H1 (cell line): ENCODE results near the gene ROR1. TPM values are rescaled to one million over a fixed set of nuclear protein-coding genes. Genes with fewer than 3 reads are reported as not detected.

Experiments
- CTCF ChIA-PET: fragments of 300-600 bp; sonication (Branson Sonifier 250); formaldehyde crosslinking; loops from one replicate; lab custom pipeline; 2021; ENCODE audit not compliant: partially characterized antibody; lab: Charles Lee
- POLR2A ChIA-PET: fragments of 300-600 bp; sonication (Branson Sonifier 250); formaldehyde crosslinking; loops from one replicate; lab custom pipeline; 2021; ENCODE audit warnings: inconsistent platforms; ENCODE audit not compliant: partially characterized antibody; lab: Charles Lee
- DNase-seq, 2 experiments: peaks; one replicate each; pipeline versions ENCODE4 v3.0.0 to v3.0.0-alpha.2; 2010 to 2022; ENCODE audit warnings: low spot score in 2 of 2, low read depth in 1 of 2, mixed read lengths in 1 of 2
- FAIRE-seq: peaks from 2 replicates; lab custom pipeline; 2011; peaks lifted over from hg19 to GRCh38; lab: Jason Lieb, UNC
- H2AFZ ChIP-seq: 2 replicates; pipeline ENCODE4 v1.8.1; 2012; ENCODE audit warnings: low read length, inconsistent platforms
- H2AK5ac ChIP-seq: 2 replicates; pipeline ENCODE4 v1.6.1; 2013; ENCODE audit warnings: low read depth, low read length
- H2BK120ac ChIP-seq: replicated peaks from 2 replicates; pipeline ENCODE3; 2013; ENCODE audit warnings: low read depth, low read length, inconsistent platforms
- H2BK12ac ChIP-seq: 2 replicates; pipeline ENCODE4 v1.6.1; 2013; ENCODE audit warnings: low read depth, low read length
- H2BK15ac ChIP-seq: 2 replicates; pipeline ENCODE4 v1.6.1; 2013; ENCODE audit warnings: low read length
- H2BK20ac ChIP-seq: 2 replicates; pipeline ENCODE4 v1.6.1; 2013; ENCODE audit warnings: low read length
- H2BK5ac ChIP-seq: 2 replicates; pipeline ENCODE4 v1.6.1; 2013; ENCODE audit warnings: low read depth, low read length
- H3K14ac ChIP-seq: 2 replicates; pipeline ENCODE4 v1.6.1; 2013; ENCODE audit warnings: inconsistent platforms; ENCODE audit not compliant: insufficient read length
- H3K18ac ChIP-seq: 2 replicates; pipeline ENCODE4 v1.6.1; 2013; ENCODE audit warnings: low read length; ENCODE audit errors: extremely low read depth
- H3K23ac ChIP-seq: 2 replicates; pipeline ENCODE4 v1.6.1; 2013; ENCODE audit warnings: inconsistent platforms; ENCODE audit not compliant: insufficient read length
- H3K23me2 ChIP-seq: 2 replicates; pipeline ENCODE4 v1.6.1; 2013; ENCODE audit warnings: low read depth, low read length
- H3K27ac ChIP-seq: 2 replicates; pipeline ENCODE4 v1.6.1; 2011; ENCODE audit warnings: low read depth, low read length, inconsistent platforms
- H3K27me3 ChIP-seq, 4 experiments: replicated peaks in 1 of 4; 1 replicate in 1 of 4; 2 replicates in 3 of 4; pipeline versions ENCODE4 v1.6.1 to v1.8.1; 2011 to 2013; ENCODE audit warnings: low read length in 3 of 4, mild to moderate bottlenecking in 3 of 4, inconsistent platforms in 2 of 4, mixed read lengths in 2 of 4, moderate library complexity in 1 of 4; ENCODE audit not compliant: control insufficient read depth in 3 of 4, insufficient read depth in 3 of 4; ENCODE audit errors: extremely low read depth in 1 of 4
- H3K36me3 ChIP-seq, 4 experiments: 2 replicates each; pipeline versions ENCODE4 v1.6.1 to v1.8.1; 2011 to 2013; ENCODE audit warnings: mild to moderate bottlenecking in 4 of 4, low read length in 3 of 4, moderate library complexity in 2 of 4, control low read depth in 1 of 4, inconsistent platforms in 1 of 4; ENCODE audit not compliant: insufficient read depth in 4 of 4, control insufficient read depth in 2 of 4
- H3K4ac ChIP-seq: replicated peaks from 2 replicates; pipeline ENCODE3; 2013; ENCODE audit warnings: low read length, low read depth, mixed read lengths, inconsistent platforms; ENCODE audit not compliant: insufficient read length
- H3K4me1 ChIP-seq, 4 experiments: replicated peaks in 1 of 4; 1 replicate in 1 of 4; 2 replicates in 3 of 4; pipeline versions ENCODE4 v1.6.1 to v1.8.1; 2011 to 2013; ENCODE audit warnings: low read length in 3 of 4, inconsistent platforms in 2 of 4, mixed read lengths in 1 of 4; ENCODE audit not compliant: insufficient read depth in 4 of 4, control insufficient read depth in 3 of 4
- H3K4me2 ChIP-seq, 2 experiments: 2 replicates each; pipeline versions ENCODE4 v1.6.1 to v1.8.1; 2011 to 2013; ENCODE audit warnings: low read depth in 2 of 2, low read length in 2 of 2, control low read depth in 1 of 2, inconsistent platforms in 1 of 2, mild to moderate bottlenecking in 1 of 2; ENCODE audit not compliant: insufficient read depth in 1 of 2
- H3K4me3 ChIP-seq, 4 experiments: fragments of 200-600, 300-600 bp in 1 of 4; sonication (generic), shearing (Covaris generic), sonication (Bioruptor Twin) in 1 of 4; 2 replicates each; pipeline versions ENCODE4 v1.5.1 to v1.8.1; 2011 to 2016; ENCODE audit warnings: low read length in 4 of 4, low read depth in 3 of 4, control low read depth in 2 of 4, inconsistent platforms in 2 of 4, mild to moderate bottlenecking in 2 of 4, mixed read lengths in 1 of 4, moderate library complexity in 1 of 4; ENCODE audit not compliant: insufficient read depth in 2 of 4; ENCODE audit errors: extremely low read depth in 1 of 4
- H3K56ac ChIP-seq: replicated peaks from 2 replicates; pipeline ENCODE3; 2013; ENCODE audit warnings: low read depth, mild to moderate bottlenecking, mixed read lengths, low read length, inconsistent platforms; ENCODE audit not compliant: insufficient read length
- H3K79me1 ChIP-seq: 2 replicates; pipeline ENCODE4 v1.6.1; 2013; ENCODE audit warnings: low read depth, low read length, control low read depth
- H3K79me2 ChIP-seq, 2 experiments: 2 replicates each; pipeline versions ENCODE4 v1.6.1 to v1.8.1; 2012 to 2013; ENCODE audit warnings: low read length in 2 of 2, mild to moderate bottlenecking in 2 of 2, inconsistent platforms in 1 of 2; ENCODE audit not compliant: insufficient read depth in 2 of 2, control insufficient read depth in 1 of 2
- H3K9ac ChIP-seq, 4 experiments: replicated peaks in 1 of 4; 1 replicate in 1 of 4; 2 replicates in 3 of 4; pipeline versions ENCODE4 v1.6.1 to v1.8.1; 2011 to 2013; ENCODE audit warnings: low read depth in 3 of 4, low read length in 3 of 4, control low read depth in 2 of 4, mild to moderate bottlenecking in 2 of 4, moderate library complexity in 2 of 4, inconsistent platforms in 1 of 4; ENCODE audit errors: extremely low read depth in 1 of 4
- H3K9me3 ChIP-seq, 2 experiments: 2 replicates each; pipeline versions ENCODE4 v1.6.1 to v1.8.1; 2012 to 2013; ENCODE audit warnings: mild to moderate bottlenecking in 2 of 2, moderate library complexity in 2 of 2, control low read depth in 1 of 2, inconsistent platforms in 1 of 2, low read depth in 1 of 2, low read length in 1 of 2, mixed read lengths in 1 of 2; ENCODE audit not compliant: insufficient read depth in 2 of 2
- H4K20me1 ChIP-seq, 2 experiments: replicated peaks in 1 of 2; 2 replicates each; pipeline versions ENCODE3 to v1.8.1; 2011 to 2013; ENCODE audit warnings: inconsistent platforms in 2 of 2, low read length in 2 of 2, mild to moderate bottlenecking in 1 of 2; ENCODE audit not compliant: insufficient read depth in 2 of 2, control insufficient read depth in 1 of 2
- H4K5ac ChIP-seq: 2 replicates; pipeline ENCODE4 v1.6.1; 2013; ENCODE audit warnings: low read length, low read depth, mixed read lengths, inconsistent platforms; ENCODE audit not compliant: insufficient read length
- H4K8ac ChIP-seq: 2 replicates; pipeline ENCODE4 v1.8.0; 2013; ENCODE audit warnings: mild to moderate bottlenecking, moderate library complexity, low read length, inconsistent platforms; ENCODE audit not compliant: insufficient read depth; ENCODE audit errors: extremely low read depth
- H4K91ac ChIP-seq: replicated peaks from 2 replicates; pipeline ENCODE3; 2013; ENCODE audit warnings: low read length, mixed read lengths, inconsistent platforms; ENCODE audit not compliant: insufficient read length
- BCL11A ChIP-seq, 2 experiments: IDR thresholded peaks; one replicate each; pipeline ENCODE4 v1.6.1; 2011; ENCODE audit warnings: low read depth in 2 of 2, low read length in 2 of 2, mild to moderate bottlenecking in 2 of 2
- CEBPB ChIP-seq: IDR thresholded peaks from 2 replicates; pipeline ENCODE4 v1.6.1; 2012; ENCODE audit warnings: low read depth, low read length
- CREB1 ChIP-seq: IDR thresholded peaks from 2 replicates; pipeline ENCODE4 v1.6.1; 2012; ENCODE audit warnings: inconsistent platforms
- GABPA ChIP-seq: IDR thresholded peaks from 2 replicates; pipeline ENCODE4 v1.6.1; 2011; ENCODE audit warnings: mild to moderate bottlenecking, low read length, moderate library complexity, borderline replicate concordance; ENCODE audit not compliant: insufficient read depth
- HDAC6 ChIP-seq: IDR thresholded peaks from one replicate; pipeline ENCODE4 v1.7.1; 2012; ENCODE audit warnings: low read depth, mild to moderate bottlenecking, inconsistent platforms, low read length, moderate library complexity
- KDM5A ChIP-seq: fragments of 200-600 bp; IDR thresholded peaks from 2 replicates; pipeline ENCODE4 v1.7.1; 2012; ENCODE audit warnings: mild to moderate bottlenecking, low read length, inconsistent platforms, mixed read lengths
- SAP30 ChIP-seq: fragments of 300-600 bp; sonication (generic); IDR thresholded peaks from 2 replicates; pipeline ENCODE4 v1.7.1; 2012; ENCODE audit warnings: low read length, moderate library complexity, mild to moderate bottlenecking, inconsistent platforms; ENCODE audit not compliant: insufficient read depth, insufficient replicate concordance
- SIN3A ChIP-seq, 2 experiments: IDR thresholded peaks in 1 of 2; conservative IDR thresholded peaks in 1 of 2; 2 replicates each; pipeline ENCODE4 v1.6.1; 2011 to 2012; ENCODE audit warnings: low read length in 2 of 2, improper control_type of control experiment in 1 of 2, low read depth in 1 of 2, mild to moderate bottlenecking in 1 of 2
- SUZ12 ChIP-seq: fragments of 200-600 bp; sonication (generic); IDR thresholded peaks from 2 replicates; pipeline ENCODE4 v1.6.1; 2012; ENCODE audit warnings: mild to moderate bottlenecking, inconsistent platforms, low read length, moderate library complexity, mixed read lengths
- TAF7 ChIP-seq: optimal IDR thresholded peaks from 2 replicates; pipeline ENCODE3; 2011; ENCODE audit warnings: low read depth, mild to moderate bottlenecking, inconsistent platforms, low read length, moderate library complexity, borderline replicate concordance
- TCF12 ChIP-seq: IDR thresholded peaks from 2 replicates; pipeline ENCODE4 v1.6.1; 2011; ENCODE audit warnings: low read depth, mild to moderate bottlenecking, low read length
- TEAD4 ChIP-seq: IDR thresholded peaks from 2 replicates; pipeline ENCODE4 v1.6.1; 2012; ENCODE audit warnings: low read depth, low read length, inconsistent platforms, mixed read lengths
- WGBS, 2 experiments: shearing (Covaris generic) in 1 of 2; methylation state at CpG; one replicate each; pipeline versions ENCODE4 v1.1.6 to v1.1.7; 2013 to 2015; ENCODE audit warnings: low lambda C conversion rate in 2 of 2, mixed read lengths in 2 of 2, inconsistent platforms in 1 of 2, low coverage in 1 of 2, missing lambda C conversion rate in 1 of 2; ENCODE audit not compliant: insufficient replicate concordance in 2 of 2, insufficient coverage in 1 of 2, insufficient read length in 1 of 2; ENCODE audit errors: extremely low coverage in 1 of 2, missing lambda C conversion rate in 1 of 2; 5-methylcytosine and 5-hydroxymethylcytosine counted together
- polyA plus RNA-seq, 7 experiments: library from polyadenylated mRNA; depleted of rRNA in 3 of 7; stranded (reverse) in 5 of 7; unstranded in 2 of 7; fragments of >200 nt in 5 of 7; fragments of 200-250 nt in 2 of 7; gene quantifications; 1 replicate in 5 of 7; 2 replicates in 1 of 7; 4 replicates in 1 of 7; pipeline versions ENCODE4 v1.2.1 to v1.2.3, GENCODE V29; 2011 to 2013; ENCODE audit warnings: missing spikeins in 2 of 7, mixed read lengths in 2 of 7
- total RNA-seq: library from RNA; stranded (reverse); fragmentation: NEBNext Ultra II Directional; extraction: Animal tissue kit (Norgen Biotek cat#: 25700); gene quantifications from 2 replicates; pipeline ENCODE4 v1.2.1, GENCODE V29; 2021

The ROR1 gene
- total and polyA plus RNA-seq, 2 of the 8 experiments (the other 6 are each of a cell fraction or from before 2014, with no cell fraction given) = 33.6 to 73.6 TPM

DNA sequence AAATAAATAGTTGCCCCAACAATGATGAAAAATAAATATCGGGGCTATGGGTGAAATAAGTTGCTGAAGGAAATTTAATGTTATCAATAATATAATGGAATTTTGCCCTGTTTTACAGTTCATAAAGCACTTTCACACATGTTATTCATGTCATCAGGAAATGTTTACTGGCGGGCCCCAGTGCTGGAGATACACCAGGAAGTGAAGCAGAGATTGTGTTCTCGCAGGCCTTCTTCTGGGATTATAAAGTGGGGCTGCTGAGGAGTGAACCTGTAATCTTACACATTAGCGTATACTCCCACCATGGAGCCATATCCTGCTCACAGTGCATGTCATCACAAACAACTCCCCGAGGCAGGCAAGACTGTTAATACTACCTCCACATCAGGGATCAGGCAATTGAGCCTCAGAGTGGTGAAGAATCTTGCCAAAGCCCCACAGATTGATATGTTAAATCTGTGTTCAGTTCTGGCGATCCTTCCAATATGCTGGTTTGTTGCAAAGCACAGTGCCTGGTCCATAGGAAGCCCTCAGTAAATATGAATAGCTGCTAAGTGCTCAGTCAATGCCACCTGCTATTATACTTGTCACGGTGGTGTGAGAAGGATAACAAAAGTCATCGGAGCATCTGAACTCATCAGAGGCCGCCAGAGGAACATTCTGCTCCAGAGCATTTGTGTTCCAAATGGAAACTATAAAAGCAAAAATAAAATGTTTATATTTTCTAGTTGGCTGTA, 325.2 kb downstream of the ROR1 start:
- Histone ChIP-seq H2AFZ (no peak overlapping the region), H3K4me2 (no peak overlapping the region), H3K56ac (no peak overlapping the region), H3K9ac (no peak overlapping the region), H2BK20ac (no peak overlapping the region), H2BK12ac (no peak overlapping the region), H3K79me2 (peaks cover 0 to 12% of the 10 kb centered on the region in 2 experiments; a peak in 2 of 4 replicates), H2AK5ac (no peak overlapping the region), H2BK15ac (no peak overlapping the region), H3K14ac (no peak overlapping the region), H2BK120ac (no peak overlapping the region), H2BK5ac (no peak overlapping the region), H3K4me1 (peaks cover 0 to 6% (median 3%) of the 10 kb centered on the region in 4 experiments; a peak in 1 of 7 replicates), H3K4me3 (no peak overlapping the region), H4K20me1 (peaks cover 0 to 2% of the 10 kb centered on the region in 2 experiments), H3K36me3 (no peaks in the 10 kb centered on the region), H3K9me3 (no peaks in the 10 kb centered on the region), H3K79me1 (no peaks in the 10 kb centered on the region; the same call in 1 of the 2 replicates), H4K8ac (no peak overlapping the region), H3K18ac (no peak overlapping the region), H3K23me2 (no peaks in the 10 kb centered on the region), H3K27ac (no peak overlapping the region), H4K91ac (no peak overlapping the region), H3K23ac (no peak overlapping the region), H3K27me3 (no peaks in the 10 kb centered on the region), H3K4ac (no peak overlapping the region), H4K5ac (no peak overlapping the region)
- POLR2A ChIA-PET = no interaction called here
- TF ChIP-seq CEBPB (no peak), GABPA (no peak), TAF7 (no peak), SUZ12 (no peak), SIN3A (conservative IDR thresholded peaks at IDR 0.05 in 1 of 2, IDR thresholded peaks at IDR 0.05 in 1 of 2; ENCODE audit: low read depth in 1 of 2, low read length in 2 of 2) (no peak), KDM5A (no peak), TEAD4 (no peak), TCF12 (no peak), SAP30 (no peak), HDAC6 (no peak), BCL11A (IDR thresholded peaks at IDR 0.05; ENCODE audit: low read depth in 2 of 2, low read length in 2 of 2) (no peak), CREB1 (no peak)
- CTCF ChIA-PET = no interaction called here
- DNase-seq (no peak), FAIRE-seq (no peak)
- WGBS, 2 experiments = 87% methylated on average over 9 of the region's 9 CpGs; no CpG with 5 or more reads in 1 of the 2 experiments
